K562 (cell line): ENCODE results near the gene ZACN. TPM values are rescaled to one million over a fixed set of nuclear protein-coding genes. Genes with fewer than 3 reads are reported as not detected.

Experiments used
- ATAC-seq: fragments of 200-7000 bp; cut with Tn5 transposase; 3 replicates; pipeline ENCODE4 v1.9.1; 2020; ENCODE audit warnings: moderate library complexity
- BruUV-seq: library from RNA; stranded (reverse); fragments of 400-500 nt; replicated peaks from 2 replicates; lab custom pipeline; 2021; lab: Mats Ljungman, UMichigan
- CTCF ChIA-PET: fragments of 300-600 bp; formaldehyde crosslinking; extraction: SDS; loops from one replicate; lab custom pipeline; 2021; ENCODE audit warnings: low intra/inter-chr PET ratio; lab: Yijun Ruan, JAX
- POLR2A ChIA-PET: fragments of 300-600, 350-650 bp; sonication (Branson Sonifier 250); formaldehyde crosslinking; extraction: SDS; loops from one replicate; lab custom pipeline; 2021; ENCODE audit warnings: antibody characterized with exemption, inconsistent platforms; lab: Yijun Ruan, JAX
- DNase-seq, 4 experiments: peaks; one replicate each; pipeline versions ENCODE4 v3.0.0 to v3.0.0-alpha.2; 2011 to 2018; ENCODE audit warnings: low spot score in 3 of 4, mixed read lengths in 3 of 4; ENCODE audit errors: extremely low read depth in 1 of 4
- FAIRE-seq: peaks from 2 replicates; lab custom pipeline; 2011; peaks lifted over from hg19 to GRCh38; lab: Jason Lieb, UNC
- H2AFZ ChIP-seq: 2 replicates; pipeline ENCODE4 v1.6.0; 2011; ENCODE audit warnings: low read depth, low read length, control low read depth, inconsistent platforms
- H3K27ac ChIP-seq: fragments of 200-600 bp; 3 replicates; pipeline ENCODE4 v1.8.0; 2011; ENCODE audit warnings: low read depth, mild to moderate bottlenecking, control low read depth, inconsistent platforms, low read length, moderate library complexity, mixed read lengths; ENCODE audit errors: extremely low read depth
- H3K27me3 ChIP-seq, 2 experiments: fragments of 300-600 bp in 1 of 2; 2 replicates in 1 of 2; 3 replicates in 1 of 2; pipeline versions ENCODE4 v1.6.0 to v1.8.0; 2011; ENCODE audit warnings: inconsistent platforms in 2 of 2, low read length in 2 of 2, mild to moderate bottlenecking in 1 of 2, mixed read lengths in 1 of 2, moderate library complexity in 1 of 2; ENCODE audit not compliant: control insufficient read depth in 2 of 2, insufficient read depth in 2 of 2
- H3K36me3 ChIP-seq: fragments of 300-600 bp; 3 replicates; pipeline ENCODE4 v1.8.0; 2011; ENCODE audit warnings: mild to moderate bottlenecking, low read length, inconsistent platforms; ENCODE audit not compliant: control insufficient read depth, insufficient read depth
- H3K4me1 ChIP-seq, 2 experiments: fragments of 200-600 bp in 1 of 2; replicated peaks in 1 of 2; 2 replicates in 1 of 2; 3 replicates in 1 of 2; pipeline versions ENCODE4 v1.5.1 to v1.8.0; 2011; ENCODE audit warnings: inconsistent platforms in 2 of 2, low read length in 2 of 2, mild to moderate bottlenecking in 1 of 2, mixed read lengths in 1 of 2, moderate library complexity in 1 of 2; ENCODE audit not compliant: control insufficient read depth in 2 of 2, insufficient read depth in 2 of 2
- H3K4me2 ChIP-seq: 2 replicates; pipeline ENCODE4 v1.6.1; 2011; ENCODE audit warnings: low read length, control low read depth, inconsistent platforms, mixed read lengths; ENCODE audit not compliant: insufficient read depth
- H3K4me3 ChIP-seq: fragments of 200-600 bp; sonication (generic), shearing (Covaris generic); 2 replicates; pipeline ENCODE4 v1.5.1; 2016; ENCODE audit warnings: control low read depth, inconsistent platforms
- H3K79me2 ChIP-seq: fragments of 200-600 bp; 3 replicates; pipeline ENCODE4 v1.8.0; 2011; ENCODE audit warnings: low read length, inconsistent platforms; ENCODE audit not compliant: control insufficient read depth, insufficient read depth
- H3K9ac ChIP-seq, 2 experiments: 2 replicates each; pipeline versions ENCODE4 v1.6.0 to v1.6.1; 2011; ENCODE audit warnings: low read depth in 2 of 2, low read length in 2 of 2, control low read depth in 1 of 2, inconsistent platforms in 1 of 2, mild to moderate bottlenecking in 1 of 2, mixed read lengths in 1 of 2; ENCODE audit not compliant: insufficient read depth in 1 of 2
- H3K9me1 ChIP-seq: one replicate; pipeline ENCODE4 v1.6.0; 2011; ENCODE audit warnings: inconsistent platforms, mild to moderate bottlenecking, low read length, moderate library complexity; ENCODE audit not compliant: control insufficient read depth, insufficient read depth
- H3K9me3 ChIP-seq: replicated peaks from 2 replicates; pipeline ENCODE4 v1.5.1; 2011; ENCODE audit warnings: low read depth, low read length, inconsistent platforms; ENCODE audit not compliant: control insufficient read depth, insufficient read depth
- H4K20me1 ChIP-seq: replicated peaks from 2 replicates; pipeline ENCODE4 v1.6.1; 2011; ENCODE audit warnings: low read length, inconsistent platforms, mixed read lengths; ENCODE audit not compliant: control insufficient read depth, insufficient read depth
- ATF7 ChIP-seq: fragments of 450-650 bp; IDR thresholded peaks from 2 replicates; pipeline ENCODE4 v1.7.1; 2014; ENCODE audit warnings: mild to moderate bottlenecking, moderate library complexity
- FOXP1 ChIP-seq: sonication (generic); formaldehyde crosslinking; IDR thresholded peaks from 2 replicates; pipeline ENCODE4 v1.8.0; 2022; ENCODE audit warnings: mild to moderate bottlenecking, missing genetic modification reagents
- GATAD2B ChIP-seq: fragments of 450-650 bp; IDR thresholded peaks from 2 replicates; pipeline ENCODE4 v1.6.1; 2017; ENCODE audit warnings: mild to moderate bottlenecking, borderline replicate concordance
- HDAC3 ChIP-seq: fragments of 450-650 bp; IDR thresholded peaks from 2 replicates; pipeline ENCODE4 v1.6.1; 2018; ENCODE audit warnings: borderline replicate concordance, mild to moderate bottlenecking, moderate library complexity; ENCODE audit not compliant: partially characterized antibody
- RBM15 ChIP-seq: fragments of 200-400 bp; formaldehyde crosslinking; IDR thresholded peaks from 2 replicates; pipeline ENCODE4 v1.6.1; 2018; ENCODE audit warnings: mild to moderate bottlenecking, low read length, moderate library complexity; ENCODE audit not compliant: insufficient read depth
- TCF7L2 ChIP-seq: fragments of 150-350 bp; IDR thresholded peaks from 2 replicates; pipeline ENCODE4 v1.6.1; 2016; ENCODE audit warnings: low read depth, mild to moderate bottlenecking, low read length, moderate library complexity
- ZNF174 ChIP-seq: fragments of 250-450 bp; sonication (Bioruptor Pico); IDR thresholded peaks from 2 replicates; pipeline ENCODE4 v1.4.0; 2020; ENCODE audit warnings: mild to moderate bottlenecking
- ZNF384 ChIP-seq: IDR thresholded peaks from 2 replicates; pipeline ENCODE4 v1.6.1; 2012; ENCODE audit warnings: low read depth, low read length, improper control_type of control experiment
- ZNF57 ChIP-seq: fragments of 450-650 bp; formaldehyde crosslinking; IDR thresholded peaks from 2 replicates; pipeline ENCODE4 v1.4.0; 2020; ENCODE audit warnings: mild to moderate bottlenecking, moderate library complexity
- WGBS: fragments of 100-300 bp; shearing (Covaris generic); methylation state at CpG from one replicate; pipeline ENCODE4 v1.1.6; 2016; ENCODE audit warnings: low coverage, mixed read lengths; ENCODE audit not compliant: insufficient coverage; ENCODE audit errors: missing lambda C conversion rate; 5-methylcytosine and 5-hydroxymethylcytosine counted together
- in situ Hi-C: fragments of 300-500 bp; cut with MboI; formaldehyde crosslinking; loops from 4 replicates; pipeline ENCODE4 v1.15.0; 2018; ENCODE audit warnings: inconsistent platforms, mixed read lengths
- intact Hi-C: fragments of 100-400 bp; cut with micrococcal nuclease; formaldehyde crosslinking; loops from 2 replicates; pipeline ENCODE4 v1.14.2; 2022
- polyA plus RNA-seq, 8 experiments: library from polyadenylated mRNA; depleted of rRNA in 4 of 8; stranded (reverse) in 5 of 8; unstranded in 3 of 8; fragments of >200 nt; fragmentation: Nextera tagmentation in 2 of 8; fragmentation: Illumina TruSeq in 1 of 8; extraction: Ambion mirVana in 2 of 8; extraction: Trizol in 1 of 8; gene quantifications; 2 replicates each; pipeline versions ENCODE4 v1.2.1 to v1.2.3, GENCODE V29; 2011 to 2014; ENCODE audit warnings: inconsistent platforms in 1 of 8, missing spikeins in 1 of 8
- total RNA-seq, 7 experiments: library from RNA; depleted of rRNA in 6 of 7; stranded (reverse); fragments of >200 nt in 6 of 7; fragmentation: Illumina TruSeq in 2 of 7; extraction: Trizol in 2 of 7; gene quantifications; 2 replicates each; pipeline versions ENCODE4 v1.2.1 to v1.2.3, GENCODE V29; 2011 to 2021; ENCODE audit warnings: low replicate concordance in 1 of 7
- TF ChIP-seq, protein P1 (sequence below): fragments of 450-650 bp; formaldehyde crosslinking; IDR thresholded peaks from 2 replicates; pipeline ENCODE4 v1.4.0; 2020; ENCODE audit warnings: mild to moderate bottlenecking, moderate library complexity

The ZACN gene
- total and polyA plus RNA-seq, 9 of the 15 experiments (the other 6 are each of a cell fraction or from before 2014, with no cell fraction given) = 0.07 TPM; not detected in 8

DNA sequence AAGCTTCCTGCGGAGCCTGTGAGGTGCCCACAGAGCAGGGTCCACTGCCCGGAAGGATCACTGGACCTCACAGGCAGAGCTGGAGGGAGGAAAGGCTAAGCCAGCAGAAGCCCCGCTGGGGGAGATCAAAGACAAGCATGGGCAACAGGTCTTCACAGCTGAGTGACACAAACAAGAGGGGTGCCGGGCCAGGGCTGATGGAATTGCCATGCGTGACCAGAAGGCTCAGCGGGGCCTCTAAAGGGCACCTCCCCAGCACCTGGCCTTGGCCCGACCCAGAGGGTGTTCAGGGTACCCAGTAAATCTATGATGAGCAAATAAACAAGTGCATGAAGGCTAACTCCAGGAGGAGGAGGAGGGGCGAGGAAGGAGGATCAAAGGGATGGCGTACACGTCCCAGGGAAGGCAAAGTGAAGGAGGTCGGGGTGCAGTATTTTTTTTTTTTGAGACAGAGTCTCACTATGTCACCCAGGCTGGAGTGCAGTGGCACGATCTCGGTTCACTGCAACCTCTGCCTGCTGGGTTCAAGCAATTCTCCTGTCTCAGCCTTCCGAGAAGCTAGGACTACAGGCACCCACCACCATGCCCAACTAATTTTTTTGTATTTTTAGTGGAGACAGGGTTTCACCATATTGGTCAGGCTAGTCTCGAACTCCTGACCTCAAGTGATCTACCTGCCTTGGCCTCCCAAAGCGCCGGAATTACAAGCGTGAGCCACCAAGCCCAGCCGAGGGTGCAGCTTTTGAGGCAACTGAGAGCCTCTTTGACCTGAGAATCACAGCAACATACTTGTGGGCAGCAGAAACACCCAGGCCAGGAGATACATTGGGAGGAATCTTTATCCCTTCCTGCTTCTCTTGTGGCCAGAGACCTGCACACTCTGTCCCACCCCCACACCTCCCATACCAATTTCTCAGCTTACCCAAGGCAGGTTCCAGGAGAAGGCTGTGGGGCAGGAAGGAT is 40.7 kb downstream of the ZACN start:
- 61% methylated on average over 19 of the region's 19 CpGs for WGBS
- CTCF ChIA-PET = interaction anchor here (6.9 kb wide), 1 partner anchor 160 kb away, joined by 89 read pairs; no protein-coding TSS in a partner anchor
- Histone ChIP-seq H3K4me1 (peaks cover 5 to 21% of the 10 kb centered on the region in 2 experiments; a peak in 4 of 5 replicates), H3K27ac (no peak overlapping the region), H3K9me1 (peaks cover 4% of the 10 kb centered on the region), H3K79me2 (no peaks in the 10 kb centered on the region), H4K20me1 (no peaks in the 10 kb centered on the region), H3K4me3 (no peak overlapping the region), H2AFZ (no peak overlapping the region), H3K9ac (no peak overlapping the region), H3K36me3 (no peaks in the 10 kb centered on the region), H3K27me3 (no peaks in the 10 kb centered on the region), H3K4me2 (no peak overlapping the region), H3K9me3 (no peaks in the 10 kb centered on the region)
- BruUV-seq = no TSS peak
- POLR2A ChIA-PET = interaction anchor here (0.6 to 11.3 kb wide), 3 partner anchors 8 to 152 kb away, joined by 3 to 157 read pairs (median 3); no protein-coding TSS in a partner anchor
- ATAC-seq = no peak
- no peak for DNase-seq
- intact Hi-C loops = loop anchor here (5.0 kb wide), 3 partner anchors 63 to 178 kb away; no protein-coding TSS in a partner anchor
- FAIRE-seq = no peak
- TF ChIP-seq RBM15 (no peak), FOXP1 (CRISPR knock-in tag) (no peak), ATF7 (no peak), TCF7L2 (no peak), ZNF174 (CRISPR knock-in tag) (no peak), HDAC3 (no peak), ZNF57 (CRISPR knock-in tag) (no peak), ZNF384 (no peak), GATAD2B (no peak)
- TF ChIP-seq, protein P1, sequence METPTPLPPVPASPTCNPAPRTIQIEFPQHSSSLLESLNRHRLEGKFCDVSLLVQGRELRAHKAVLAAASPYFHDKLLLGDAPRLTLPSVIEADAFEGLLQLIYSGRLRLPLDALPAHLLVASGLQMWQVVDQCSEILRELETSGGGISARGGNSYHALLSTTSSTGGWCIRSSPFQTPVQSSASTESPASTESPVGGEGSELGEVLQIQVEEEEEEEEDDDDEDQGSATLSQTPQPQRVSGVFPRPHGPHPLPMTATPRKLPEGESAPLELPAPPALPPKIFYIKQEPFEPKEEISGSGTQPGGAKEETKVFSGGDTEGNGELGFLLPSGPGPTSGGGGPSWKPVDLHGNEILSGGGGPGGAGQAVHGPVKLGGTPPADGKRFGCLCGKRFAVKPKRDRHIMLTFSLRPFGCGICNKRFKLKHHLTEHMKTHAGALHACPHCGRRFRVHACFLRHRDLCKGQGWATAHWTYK = no peak
- in situ Hi-C loops = no loop called here
